Glutamatergic neuron (in vitro differentiated cells): ENCODE measurements around the gene EIF5. TPM values are rescaled to one million over a fixed set of nuclear protein-coding genes. Genes with fewer than 3 reads are reported as not detected.
A peak's percentile ranks its signal among the peaks of the same experiment; 100 is the strongest.

ENCODE experiments used
- DNase-seq: peaks from one replicate; pipeline ENCODE4 v3.0.0; 2022
- H3K27ac Mint-ChIP-seq: one replicate; pipeline ENCODE4 v1.8.0; 2020; ENCODE audit warnings: mild to moderate bottlenecking, mixed read lengths, inconsistent platforms; ENCODE audit not compliant: unreplicated experiment
- H3K27me3 Mint-ChIP-seq: one replicate; pipeline ENCODE4 v1.8.0; 2020; ENCODE audit warnings: mild to moderate bottlenecking, moderate library complexity, mixed read lengths, inconsistent platforms; ENCODE audit not compliant: unreplicated experiment
- H3K36me3 Mint-ChIP-seq: one replicate; pipeline ENCODE4 v1.8.0; 2020; ENCODE audit warnings: mild to moderate bottlenecking, mixed read lengths, inconsistent platforms; ENCODE audit not compliant: unreplicated experiment
- H3K4me1 Mint-ChIP-seq: one replicate; pipeline ENCODE4 v1.8.0; 2020; ENCODE audit warnings: mild to moderate bottlenecking, low read depth, mixed read lengths, inconsistent platforms; ENCODE audit not compliant: unreplicated experiment
- H3K4me3 Mint-ChIP-seq: one replicate; pipeline ENCODE4 v1.8.0; 2020; ENCODE audit warnings: mild to moderate bottlenecking, mixed read lengths, inconsistent platforms; ENCODE audit not compliant: unreplicated experiment
- H3K9me3 Mint-ChIP-seq: one replicate; pipeline ENCODE4 v1.8.0; 2020; ENCODE audit warnings: mild to moderate bottlenecking, moderate library complexity, mixed read lengths, inconsistent platforms; ENCODE audit not compliant: unreplicated experiment
- total RNA-seq: library from RNA; stranded (reverse); fragmentation: NEBNext Ultra II Directional; extraction: Animal tissue kit (Norgen Biotek cat#: 25700); gene quantifications from one replicate; pipeline ENCODE4 v1.2.1, GENCODE V29; 2021; ENCODE audit not compliant: unreplicated experiment
- TF ChIP-seq, protein P1 (sequence below): fragments of 200-600 bp; sonication (generic); IDR thresholded peaks from one replicate; pipeline ENCODE4 v1.5.0; 2021; ENCODE audit not compliant: partially characterized antibody, unreplicated experiment

Gene EIF5
- total RNA-seq, 1 donor from 2014 or later: 232 TPM

DNA sequence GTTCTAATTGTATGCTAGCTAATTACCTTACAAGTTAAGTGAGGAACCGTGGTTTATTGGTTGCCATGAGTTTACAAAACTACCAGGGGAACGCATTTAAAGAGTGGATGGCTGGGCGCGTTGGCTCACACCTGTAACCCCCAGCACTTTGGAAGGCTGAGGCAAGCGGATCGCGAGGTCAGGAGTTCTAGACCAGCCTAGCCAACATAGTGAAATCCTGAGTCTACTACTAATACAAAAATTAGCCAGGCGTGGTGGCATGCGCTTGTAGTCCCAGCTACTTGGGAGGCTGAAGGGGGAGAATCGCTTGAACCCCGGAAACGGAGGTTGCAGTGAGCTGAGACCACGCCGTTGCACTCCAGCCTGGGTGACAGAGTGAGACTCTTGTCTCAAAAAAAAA lies 2.2 kb downstream of the EIF5 start:
- no peak for DNase-seq
- H3K9me3 Mint-ChIP-seq: peaks cover 11% of the 10 kb centered on the region
- H3K36me3 Mint-ChIP-seq: peaks cover 4% of the 10 kb centered on the region
- H3K4me1 Mint-ChIP-seq: peaks cover 14% of the 10 kb centered on the region
- TF ChIP-seq, protein P1, sequence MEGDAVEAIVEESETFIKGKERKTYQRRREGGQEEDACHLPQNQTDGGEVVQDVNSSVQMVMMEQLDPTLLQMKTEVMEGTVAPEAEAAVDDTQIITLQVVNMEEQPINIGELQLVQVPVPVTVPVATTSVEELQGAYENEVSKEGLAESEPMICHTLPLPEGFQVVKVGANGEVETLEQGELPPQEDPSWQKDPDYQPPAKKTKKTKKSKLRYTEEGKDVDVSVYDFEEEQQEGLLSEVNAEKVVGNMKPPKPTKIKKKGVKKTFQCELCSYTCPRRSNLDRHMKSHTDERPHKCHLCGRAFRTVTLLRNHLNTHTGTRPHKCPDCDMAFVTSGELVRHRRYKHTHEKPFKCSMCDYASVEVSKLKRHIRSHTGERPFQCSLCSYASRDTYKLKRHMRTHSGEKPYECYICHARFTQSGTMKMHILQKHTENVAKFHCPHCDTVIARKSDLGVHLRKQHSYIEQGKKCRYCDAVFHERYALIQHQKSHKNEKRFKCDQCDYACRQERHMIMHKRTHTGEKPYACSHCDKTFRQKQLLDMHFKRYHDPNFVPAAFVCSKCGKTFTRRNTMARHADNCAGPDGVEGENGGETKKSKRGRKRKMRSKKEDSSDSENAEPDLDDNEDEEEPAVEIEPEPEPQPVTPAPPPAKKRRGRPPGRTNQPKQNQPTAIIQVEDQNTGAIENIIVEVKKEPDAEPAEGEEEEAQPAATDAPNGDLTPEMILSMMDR: no peak
- H3K27ac Mint-ChIP-seq: peak overlapping the region; percentile 28
- peak overlapping the region; percentile 98 for H3K4me3 Mint-ChIP-seq
- H3K27me3 Mint-ChIP-seq: peaks cover 9% of the 10 kb centered on the region

DNA sequence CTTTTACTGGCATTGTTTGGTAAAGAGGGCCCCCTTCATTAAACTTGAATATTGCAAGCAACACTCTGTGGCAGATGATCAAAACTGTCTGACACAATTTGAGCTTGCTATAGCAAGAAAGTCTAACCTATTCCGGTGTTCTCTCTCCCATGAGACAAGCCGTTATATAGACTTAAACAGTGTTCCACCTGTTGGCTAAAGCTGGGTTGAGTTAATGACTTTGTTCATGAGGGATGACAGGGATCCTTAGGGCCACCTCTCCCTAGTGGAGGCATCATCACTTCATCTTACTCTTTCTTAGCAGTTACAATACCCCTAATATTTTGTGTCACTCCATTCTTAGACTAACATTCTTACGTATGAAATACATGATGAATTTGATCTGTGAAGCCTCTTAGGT lies 3.8 kb downstream of the EIF5 start:
- no peak overlapping the region for H3K27ac Mint-ChIP-seq
- H3K4me1 Mint-ChIP-seq: peaks cover 11% of the 10 kb centered on the region
- DNase-seq: no peak
- TF ChIP-seq, protein P1: no peak
- peaks cover 4% of the 10 kb centered on the region for H3K36me3 Mint-ChIP-seq
- H3K4me3 Mint-ChIP-seq: no peak overlapping the region
- peaks cover 11% of the 10 kb centered on the region for H3K9me3 Mint-ChIP-seq
- H3K27me3 Mint-ChIP-seq: peaks cover 9% of the 10 kb centered on the region

DNA sequence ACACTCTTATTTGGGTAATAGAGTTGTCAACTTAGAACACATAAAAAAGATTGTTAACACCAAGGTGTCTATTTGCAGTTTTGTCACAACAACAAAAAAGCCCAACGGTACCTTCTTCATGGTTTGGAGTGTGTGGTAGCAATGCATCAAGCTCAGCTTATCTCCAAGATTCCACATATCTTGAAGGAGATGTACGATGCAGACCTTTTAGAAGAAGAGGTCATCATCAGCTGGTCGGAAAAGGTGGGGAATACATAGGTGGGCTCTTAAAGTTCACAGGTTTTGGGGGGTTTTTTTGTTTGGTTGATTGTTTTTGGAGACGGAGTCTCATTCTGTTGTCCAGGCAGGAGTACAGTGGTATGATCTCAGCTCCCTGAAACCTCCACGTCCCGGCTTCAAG lies 5.5 kb downstream of the EIF5 start:
- H3K4me3 Mint-ChIP-seq: no peak overlapping the region
- H3K27ac Mint-ChIP-seq: no peak overlapping the region
- TF ChIP-seq, protein P1: no peak
- peaks cover 8% of the 10 kb centered on the region for H3K9me3 Mint-ChIP-seq
- peaks cover 11% of the 10 kb centered on the region for H3K4me1 Mint-ChIP-seq
- H3K36me3 Mint-ChIP-seq: peaks cover 4% of the 10 kb centered on the region
- DNase-seq: no peak
- peaks cover 6% of the 10 kb centered on the region for H3K27me3 Mint-ChIP-seq

DNA sequence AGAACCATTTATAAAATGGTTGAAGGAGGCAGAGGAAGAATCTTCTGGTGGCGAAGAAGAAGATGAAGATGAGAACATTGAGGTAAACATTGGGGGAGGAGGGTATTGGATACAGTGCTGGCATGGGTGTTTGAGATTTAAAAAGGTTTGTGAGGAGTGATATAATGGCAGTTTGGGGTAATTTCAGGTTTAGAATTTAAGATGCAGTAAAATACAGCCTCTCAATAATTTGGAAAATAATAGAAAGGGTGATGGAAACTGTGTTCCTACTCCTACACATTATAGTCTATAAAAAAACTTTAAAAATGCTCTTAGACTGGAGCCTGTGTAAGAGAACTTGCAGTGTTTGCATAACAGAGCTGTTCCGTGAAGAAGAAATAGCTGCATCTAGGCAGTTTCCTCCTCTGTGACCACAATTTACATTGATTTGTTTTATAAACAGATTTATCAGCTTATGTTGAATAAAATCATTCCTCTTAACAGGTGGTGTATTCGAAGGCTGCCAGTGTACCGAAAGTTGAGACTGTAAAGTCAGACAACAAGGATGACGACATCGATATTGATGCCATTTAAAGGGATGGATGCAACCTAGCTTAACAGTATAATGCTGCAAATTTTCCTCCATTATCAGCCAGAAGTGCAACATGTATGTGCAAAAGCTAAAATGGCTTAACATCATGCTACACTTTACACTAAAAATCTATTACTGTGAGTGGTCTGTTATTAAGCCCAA lies 6.6 kb downstream of the EIF5 start:
- H3K36me3 Mint-ChIP-seq: peaks cover 12% of the 10 kb centered on the region
- no peak overlapping the region for H3K4me3 Mint-ChIP-seq
- H3K27me3 Mint-ChIP-seq: peaks cover 2% of the 10 kb centered on the region
- peaks cover 9% of the 10 kb centered on the region for H3K4me1 Mint-ChIP-seq
- DNase-seq: no peak
- peaks cover 4% of the 10 kb centered on the region for H3K9me3 Mint-ChIP-seq
- no peak overlapping the region for H3K27ac Mint-ChIP-seq
- TF ChIP-seq, protein P1: no peak

DNA sequence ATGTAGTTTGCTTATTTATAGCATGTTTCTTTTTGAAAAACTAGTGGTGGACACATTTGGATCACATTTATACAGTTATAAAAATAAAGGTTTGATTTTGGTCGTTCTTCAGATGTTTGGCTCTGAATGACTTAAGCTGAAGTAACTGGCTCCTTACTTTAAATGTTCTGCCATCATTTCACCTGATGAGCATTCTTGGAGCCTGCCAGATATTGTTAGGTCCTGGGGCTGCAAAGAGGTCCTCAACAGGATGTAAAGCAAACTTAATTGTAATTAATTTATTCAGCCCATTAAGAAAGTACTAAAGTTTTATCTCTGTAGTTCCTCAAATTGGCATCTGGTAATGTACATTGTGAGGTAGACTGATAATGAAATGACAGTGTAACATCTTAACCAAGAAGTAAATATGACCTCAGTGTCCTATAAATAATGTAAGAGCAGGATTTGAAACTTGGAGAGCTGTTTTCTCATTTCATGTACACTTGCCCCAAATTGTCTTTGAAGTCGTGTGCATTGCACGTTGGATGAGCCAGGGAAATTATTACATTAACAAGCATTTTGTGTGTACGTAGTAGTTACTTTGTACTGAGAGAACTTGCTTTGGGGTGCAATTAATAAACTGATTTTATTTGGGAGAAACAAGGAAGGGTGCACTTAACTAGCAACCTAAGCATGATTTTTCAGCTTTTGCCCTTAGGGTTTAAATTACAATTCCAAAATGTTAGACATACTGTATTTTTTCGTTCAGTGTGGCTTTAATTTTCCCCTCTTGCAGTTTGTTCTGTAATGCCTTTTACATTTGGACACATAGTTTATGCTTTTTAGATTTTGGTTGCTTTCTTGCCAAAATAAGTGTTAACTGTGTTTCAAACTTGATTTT lies 7.5 kb downstream of the EIF5 start:
- no peak overlapping the region for H3K27ac Mint-ChIP-seq
- DNase-seq: no peak
- H3K36me3 Mint-ChIP-seq: peaks cover 9% of the 10 kb centered on the region
- no peak overlapping the region for H3K4me3 Mint-ChIP-seq
- peaks cover 1% of the 10 kb centered on the region for H3K4me1 Mint-ChIP-seq
- no peaks in the 10 kb centered on the region for H3K27me3 Mint-ChIP-seq
- TF ChIP-seq, protein P1: no peak
- H3K9me3 Mint-ChIP-seq: peaks cover 4% of the 10 kb centered on the region
